Tongue (tissue), 2 donors: Measurements from ENCODE around the gene ARL1. TPM values are rescaled to one million over a fixed set of nuclear protein-coding genes. Genes with fewer than 3 reads are reported as not detected.

Experiments
- small RNA-seq: library from RNA; depleted of rRNA; stranded (forward); fragments of <200 nt; gene quantifications from one replicate; pipeline ENCODE3, GENCODE V24; 2014; ENCODE audit warnings: low replicate concordance
- total RNA-seq: library from RNA; depleted of rRNA; stranded (reverse); fragments of >200 nt; gene quantifications from one replicate; pipeline ENCODE4 v1.2.3, GENCODE V29; 2014

The ARL1 gene
- total RNA-seq, 1 donor from 2014 or later = 108 TPM

Small RNA genes within 50 kb of the gene (small RNA-seq; reads per million reads assigned to genes)
- not detected for gene RF00019
- not detected for gene RNU6-1068P
- gene RPS27P23 = not detected

Other genes with a start within 250 kb of the ARL1 start
- gene SLC5A8, start 197.5 kb downstream of the ARL1 start, total RNA-seq = 0.41 TPM
- gene UTP20, start 127.7 kb downstream of the ARL1 start, total RNA-seq = 20.1 TPM
- gene SPIC, start 67.6 kb upstream of the ARL1 start, total RNA-seq = not detected
- 2,862 TPM for gene MYBPC1, start 187.2 kb upstream of the ARL1 start, total RNA-seq